HG02973 (cell line): ENCODE data around the gene OR5AU1.

ENCODE experiments used
- ATAC-seq: cut with Tn5 transposase; IDR thresholded peaks from one replicate; pipeline ENCODE4 v1.9.1; 2021; ENCODE audit warnings: moderate library complexity; ENCODE audit not compliant: unreplicated experiment

The OR5AU1 gene

DNA sequence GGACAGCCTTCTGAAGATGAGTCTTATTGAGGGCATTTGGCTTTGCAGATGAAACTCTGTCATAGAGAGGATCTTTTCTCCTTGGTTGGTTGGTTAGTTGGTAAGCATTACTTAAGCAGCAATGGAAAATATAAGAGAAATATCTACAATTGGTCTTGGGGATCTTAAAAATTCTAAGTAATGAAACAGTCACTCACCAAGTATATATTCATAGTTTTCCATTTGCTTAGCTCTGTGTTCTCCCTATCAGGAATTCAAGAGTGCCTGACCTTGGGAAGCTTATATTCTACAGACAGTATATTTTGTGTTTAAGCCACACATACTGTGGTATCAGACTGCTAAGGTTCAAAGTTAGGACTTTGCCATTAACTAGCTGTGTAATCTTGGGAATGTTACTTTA, at the start of gene OR5AU1:
Gene OR5AU1 (minus strand): TSS at position 101 of the 400 bp plus-strand sequence. CDS start 191 bp downstream, outside the sequence.
- ATAC-seq, result no peak

DNA sequence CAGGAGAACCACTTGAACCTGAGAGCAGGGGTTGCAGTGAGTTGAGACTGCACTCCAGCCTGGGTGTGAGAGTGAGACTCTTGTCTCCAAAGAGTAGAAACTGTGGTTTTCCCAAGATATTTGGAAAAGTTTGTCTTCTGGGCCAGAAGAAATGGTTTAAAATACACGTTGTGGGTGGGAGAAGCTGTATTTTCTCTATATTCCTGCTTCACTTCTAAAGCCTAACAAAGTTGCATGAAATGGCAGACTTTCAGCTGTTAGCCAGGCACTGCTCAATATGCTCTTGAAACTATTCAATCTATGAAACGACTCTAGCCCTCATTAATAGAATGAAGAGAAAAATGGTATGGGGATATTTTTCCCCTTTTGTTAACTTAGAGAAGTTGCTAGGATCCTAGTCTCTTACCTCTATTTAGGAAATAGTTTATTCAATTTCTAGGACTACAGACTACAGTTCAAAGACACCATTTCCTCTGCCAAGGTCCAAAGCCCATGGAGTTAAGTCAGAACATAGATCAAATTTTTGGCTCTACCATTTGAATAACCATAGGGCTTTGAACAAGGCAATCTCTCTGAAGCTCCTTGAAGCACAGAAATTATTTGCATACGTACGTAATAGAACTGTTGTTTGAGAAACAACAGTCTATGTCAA, 49.3 kb upstream of the OR5AU1 start:
- no peak for ATAC-seq

DNA sequence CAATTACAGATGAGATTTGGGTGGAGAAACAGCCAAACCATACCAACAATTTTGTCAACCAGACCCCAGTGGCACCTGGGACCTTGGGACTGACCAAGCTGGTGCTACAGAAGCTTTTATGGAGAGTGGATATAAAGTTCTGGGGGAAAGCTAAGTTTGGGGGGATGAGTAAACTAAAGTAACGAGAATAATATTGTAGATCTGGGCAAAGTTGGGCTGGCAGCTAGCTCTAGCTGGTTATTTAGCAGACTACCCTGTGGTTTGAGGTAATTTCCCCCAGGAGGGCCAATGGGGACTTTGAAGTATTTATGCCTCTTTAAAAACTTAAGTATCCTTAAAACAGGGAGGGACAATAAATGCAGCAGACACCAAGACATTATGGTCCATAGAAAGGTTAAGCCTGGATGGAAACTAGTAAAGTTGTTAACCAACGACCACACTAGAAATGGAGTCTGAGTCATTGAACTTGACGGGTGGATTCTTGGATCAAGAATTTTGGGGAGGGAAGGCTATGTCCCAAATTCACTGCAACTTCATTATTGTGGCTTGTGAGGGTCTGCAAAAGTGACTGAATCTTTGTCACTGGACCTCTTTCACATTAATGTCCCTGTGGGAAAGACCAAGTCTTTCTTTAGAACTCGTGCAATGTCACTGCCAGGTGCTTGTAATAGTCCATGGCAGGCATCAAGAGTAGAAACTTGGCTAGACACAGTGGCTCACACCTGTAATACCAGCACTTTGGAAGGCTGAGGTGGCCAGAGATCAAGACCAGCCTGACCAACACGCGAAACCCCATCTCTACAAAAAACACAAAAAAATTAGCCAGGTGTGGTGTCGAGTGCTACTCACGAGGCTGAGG, 48.5 kb upstream of the OR5AU1 start:
- ATAC-seq, result no peak

DNA sequence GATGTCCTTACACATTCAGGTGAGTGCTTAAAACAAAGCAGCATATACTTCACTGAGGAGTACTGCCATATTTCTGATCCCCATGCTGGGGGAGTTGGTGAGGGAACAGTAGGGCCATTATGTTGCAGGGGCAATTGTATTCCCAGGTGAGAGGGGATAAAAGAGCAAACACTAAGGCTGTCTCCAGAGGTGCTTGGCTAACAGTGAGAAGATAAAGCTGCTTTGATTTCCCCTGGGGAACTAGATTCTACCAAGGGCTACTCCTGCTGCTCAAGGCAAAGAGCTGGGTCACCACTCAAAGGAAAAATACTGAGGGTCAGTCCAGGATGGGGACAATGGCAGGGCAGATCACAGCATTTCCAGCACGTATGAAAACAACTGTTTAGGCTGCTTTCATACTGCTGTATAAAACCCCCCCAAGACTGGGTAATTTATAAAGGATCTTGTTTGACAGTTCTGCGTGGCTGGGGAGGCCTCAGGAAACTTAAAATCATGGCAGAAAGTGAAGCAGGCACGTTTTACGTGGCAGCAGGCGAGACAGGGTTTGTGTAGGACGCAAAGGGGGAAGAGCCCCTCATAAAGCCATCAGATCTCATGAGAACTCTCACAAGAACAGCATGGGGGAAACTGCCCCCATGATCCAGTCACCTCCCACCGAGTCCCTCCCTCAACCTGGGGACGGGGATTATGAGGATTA, 47.8 kb upstream of the OR5AU1 start:
- ATAC-seq, result no peak

DNA sequence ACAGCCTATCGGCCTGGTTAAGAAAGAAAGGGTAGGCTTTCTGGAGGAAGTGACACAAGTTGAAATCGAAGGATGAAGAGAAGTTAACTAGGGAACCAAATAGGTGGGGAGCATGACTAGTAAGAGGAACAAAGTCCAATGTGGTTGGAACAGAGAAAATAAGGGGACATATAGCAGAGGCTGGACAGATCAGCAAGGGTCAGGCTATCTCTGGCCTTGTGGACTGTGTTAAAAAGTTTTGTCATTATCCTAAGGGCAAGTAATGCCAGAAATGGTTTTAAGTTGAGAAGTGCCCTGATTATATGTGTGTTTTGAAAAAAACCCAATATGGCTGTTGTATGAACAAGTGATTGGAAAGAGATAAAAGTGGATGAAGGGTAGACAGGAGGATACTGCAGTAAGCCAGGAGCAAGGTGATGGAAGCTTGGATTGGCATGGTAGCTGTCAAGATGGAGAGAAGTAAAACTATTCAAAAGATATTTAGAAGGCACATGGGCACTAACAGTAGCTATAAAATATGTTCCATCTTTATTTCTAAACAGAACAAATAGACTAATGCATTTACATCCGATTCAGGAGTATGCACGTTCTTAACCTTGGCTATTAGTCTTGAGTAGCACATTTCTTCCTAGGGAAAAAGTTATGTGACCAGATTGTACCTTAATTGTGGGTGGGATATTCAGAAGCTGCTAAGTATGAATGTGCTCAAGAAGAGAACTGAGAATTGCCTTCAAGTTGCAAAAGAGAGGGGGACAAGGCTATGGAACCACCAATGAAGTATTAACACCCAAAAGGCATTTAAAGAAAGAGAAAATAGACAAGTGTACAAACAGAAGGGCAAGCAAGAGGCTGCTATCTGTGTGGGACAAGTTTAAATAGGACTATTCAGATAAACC, 46.8 kb upstream of the OR5AU1 start:
- no peak for ATAC-seq

DNA sequence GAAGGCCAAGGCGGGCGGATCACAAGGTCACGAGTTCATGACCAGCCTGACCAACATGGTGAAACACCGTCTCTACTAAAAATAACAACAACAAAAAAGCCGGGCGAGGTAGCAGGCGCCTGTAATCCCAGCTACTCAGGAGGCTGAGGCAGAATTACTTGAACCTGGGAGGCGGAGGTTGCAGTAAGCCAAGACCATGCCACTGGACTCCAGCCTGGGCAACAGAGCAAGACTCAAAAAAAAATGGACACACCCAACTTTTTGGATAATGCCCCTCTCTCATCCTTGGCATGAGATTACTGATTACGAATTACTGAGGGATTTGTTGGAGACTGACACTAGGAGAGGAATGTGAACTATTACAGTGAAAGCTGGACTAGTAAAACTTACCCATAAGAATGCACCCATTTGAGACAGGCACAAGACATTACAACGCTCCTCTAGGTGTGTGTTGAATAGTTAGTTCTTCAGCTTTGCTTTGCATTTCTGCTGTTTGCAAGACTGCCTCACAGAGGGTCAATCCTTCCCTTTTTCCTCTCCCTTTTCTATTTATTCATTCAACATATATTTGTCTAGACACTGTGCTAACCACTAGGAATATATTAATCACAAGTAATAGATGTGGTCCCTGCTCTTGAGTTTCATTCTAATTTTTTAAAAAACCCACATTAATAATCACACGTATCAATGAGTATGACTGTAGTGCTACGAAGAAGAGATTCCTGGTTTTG, 46.0 kb upstream of the OR5AU1 start:
- ATAC-seq, result no peak

DNA sequence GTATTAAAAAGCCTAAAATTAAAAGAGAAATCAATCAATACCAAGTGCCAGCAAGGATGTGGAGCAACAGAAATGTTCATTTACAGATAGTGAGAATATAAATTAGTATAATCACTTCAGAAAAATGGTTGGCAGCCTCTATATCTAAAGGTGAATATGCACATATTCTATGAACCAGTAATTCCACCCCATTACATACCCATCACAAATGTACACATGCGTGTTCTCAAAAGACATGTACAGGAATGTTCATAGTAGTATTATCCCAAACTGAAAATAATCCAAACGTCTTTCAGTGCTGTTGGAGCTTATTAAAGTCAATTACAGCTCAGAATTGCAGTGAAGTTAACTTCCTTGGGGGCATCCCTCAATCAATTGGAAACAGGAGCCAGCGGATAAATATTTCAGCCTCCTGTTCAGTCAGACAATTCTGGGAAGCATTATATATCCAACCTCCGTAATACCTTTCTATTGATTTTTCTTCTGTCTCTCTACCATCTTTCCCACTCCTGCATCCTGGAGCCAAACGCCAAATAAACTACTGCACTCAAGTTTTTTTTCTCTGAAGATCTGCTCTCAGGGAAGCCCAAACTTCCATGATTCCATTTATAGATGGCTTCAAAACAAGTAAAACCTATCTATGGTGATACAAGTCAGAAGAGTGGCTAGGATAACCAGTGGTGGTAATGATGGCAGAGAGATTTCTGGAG, 45.0 kb upstream of the OR5AU1 start:
- no peak for ATAC-seq

DNA sequence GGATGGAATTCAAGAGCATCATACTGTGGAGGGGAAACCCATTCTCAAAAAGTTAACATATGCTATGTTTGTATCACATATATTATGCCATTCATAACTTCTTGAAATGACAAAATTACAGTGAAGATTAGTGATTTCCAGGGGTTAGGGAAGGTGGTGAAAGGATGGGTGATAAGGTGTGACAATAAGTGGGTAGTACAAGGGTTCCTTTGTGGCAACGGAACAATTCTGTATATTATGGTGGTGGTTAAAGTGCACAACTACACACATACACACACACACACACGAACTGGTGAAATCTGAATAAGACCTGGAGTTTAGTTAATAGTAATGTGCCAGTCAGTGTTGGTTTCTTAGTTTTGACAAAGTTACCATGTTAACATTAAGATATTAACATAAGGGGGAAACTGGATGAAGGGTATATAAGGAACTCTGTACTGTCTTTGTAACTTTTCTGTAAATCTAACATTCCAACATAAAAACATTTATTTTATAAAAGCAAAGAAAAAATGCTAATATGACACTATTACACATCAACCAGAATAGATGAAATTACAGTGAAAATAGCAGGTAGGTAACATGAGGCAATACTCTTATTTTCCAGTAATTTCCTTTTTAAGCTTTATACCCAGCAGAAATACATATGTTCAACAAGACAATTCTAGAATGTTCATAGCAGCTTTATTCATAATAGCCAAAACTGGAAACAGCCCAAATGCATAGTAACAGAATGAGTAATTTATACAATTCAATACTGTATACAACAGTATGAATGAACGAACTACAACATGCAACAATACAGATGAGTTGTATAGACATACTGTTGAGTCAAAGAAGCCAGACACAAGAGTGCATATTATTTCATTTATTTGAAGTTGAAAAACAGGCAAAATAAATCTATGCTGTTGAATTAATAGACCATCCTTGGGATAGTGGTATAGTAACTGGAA, 44.0 kb upstream of the OR5AU1 start:
- no peak for ATAC-seq

DNA sequence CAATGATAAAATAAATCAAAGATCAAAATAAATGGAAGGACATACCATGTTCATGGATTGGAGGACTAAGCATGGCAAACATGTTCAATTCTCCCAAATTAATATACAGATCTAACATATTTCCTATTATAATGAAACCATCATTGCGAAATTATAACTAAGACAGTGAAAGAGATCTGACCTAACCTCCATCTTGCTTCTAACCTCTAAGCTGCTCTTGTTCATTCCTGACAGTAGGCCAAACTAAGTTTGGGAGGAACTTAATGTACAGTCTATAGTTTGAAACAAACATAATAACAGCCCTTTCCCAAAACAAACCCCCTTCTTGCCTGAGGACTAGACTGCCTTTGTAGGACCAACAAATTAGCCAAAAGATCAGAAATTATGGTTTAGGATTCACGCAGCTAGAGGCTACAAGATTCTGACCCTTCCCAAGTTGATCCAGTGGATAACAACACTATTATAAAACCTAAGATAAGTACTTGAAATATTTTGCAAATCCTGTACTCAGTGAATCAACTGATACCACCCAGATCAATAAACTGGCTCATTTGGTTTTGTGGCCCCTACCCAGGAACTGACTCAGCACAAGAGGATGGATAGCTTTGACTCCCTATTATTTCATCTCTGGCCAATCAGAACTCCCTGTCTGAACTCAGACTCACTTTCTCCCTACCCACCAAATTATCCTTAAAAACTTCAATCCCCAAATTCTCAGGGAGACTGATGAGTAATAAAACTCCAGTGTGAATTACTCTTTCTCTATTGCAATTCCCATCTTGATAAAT, 41.7 kb upstream of the OR5AU1 start:
- no peak for ATAC-seq

DNA sequence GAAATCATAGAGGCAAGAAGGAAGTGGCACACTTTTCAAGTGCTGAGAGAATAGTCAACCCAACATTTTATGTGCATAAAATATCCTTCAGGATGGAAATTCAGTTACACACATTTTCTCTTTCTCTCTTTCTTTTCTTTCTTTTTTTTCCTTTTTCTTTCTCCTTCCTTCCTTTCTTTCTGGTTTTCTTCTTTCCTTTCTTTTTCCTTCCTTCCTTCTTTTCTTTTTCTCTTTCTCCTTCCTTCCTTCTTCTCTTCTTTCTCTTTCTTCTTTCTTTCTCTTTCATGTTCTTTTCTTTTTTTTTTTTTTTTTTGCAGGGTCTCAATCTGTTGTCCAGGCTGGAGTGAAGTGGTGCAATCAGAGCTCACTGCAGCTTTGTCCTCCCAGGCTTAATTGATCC, 38.7 kb upstream of the OR5AU1 start:
- ATAC-seq, result no peak

DNA sequence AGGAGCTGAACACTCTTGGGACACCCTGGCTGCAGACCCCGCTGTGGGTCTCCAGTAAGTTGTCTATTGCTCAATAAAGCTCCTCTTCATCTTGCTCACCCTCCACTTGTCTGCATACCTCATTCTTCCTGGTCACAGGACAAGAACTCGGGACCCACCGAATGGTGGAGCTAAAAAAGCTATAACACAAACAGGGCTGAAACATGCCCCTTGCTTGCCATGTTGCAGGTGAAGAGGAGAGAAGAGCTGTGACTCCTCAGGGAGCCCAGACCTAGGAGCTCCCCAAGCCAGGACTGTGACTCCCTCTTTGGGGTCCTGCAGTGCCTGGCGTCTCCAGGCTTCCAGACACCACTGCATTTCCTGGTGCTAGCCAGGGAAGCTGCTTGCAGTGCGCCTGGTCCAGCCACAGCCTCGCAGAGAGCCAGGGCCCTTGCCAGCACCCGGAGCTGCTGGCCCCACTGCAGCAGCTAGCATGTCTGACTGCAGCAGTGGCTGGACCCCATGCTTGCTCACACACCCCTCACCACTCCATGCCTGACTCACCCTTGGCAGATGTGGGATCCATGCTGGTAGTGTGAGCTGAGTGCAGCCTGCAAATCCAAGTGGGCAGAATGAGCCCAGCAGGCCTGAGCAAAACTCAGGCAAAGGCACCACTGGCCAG, 37.1 kb upstream of the OR5AU1 start:
- ATAC-seq, result no peak

DNA sequence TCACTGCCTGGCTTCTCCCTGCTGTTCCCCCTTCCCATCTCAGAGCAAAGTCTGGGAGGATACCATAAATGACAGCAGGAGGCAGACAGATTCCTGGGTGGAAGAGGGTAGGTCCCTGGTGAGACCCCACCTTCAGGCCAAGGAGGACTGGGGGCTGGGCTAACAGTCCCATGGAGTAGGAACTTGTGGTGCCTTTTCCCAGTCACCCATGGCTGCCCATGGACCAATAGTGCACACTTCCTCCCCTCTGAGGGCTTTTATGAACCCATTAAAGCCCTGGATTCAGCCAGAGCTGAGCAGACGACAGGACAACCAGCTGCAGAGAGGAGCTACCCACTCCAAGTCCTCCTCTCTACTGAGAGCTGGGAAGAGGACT, 36.6 kb upstream of the OR5AU1 start:
- ATAC-seq, result no peak

DNA sequence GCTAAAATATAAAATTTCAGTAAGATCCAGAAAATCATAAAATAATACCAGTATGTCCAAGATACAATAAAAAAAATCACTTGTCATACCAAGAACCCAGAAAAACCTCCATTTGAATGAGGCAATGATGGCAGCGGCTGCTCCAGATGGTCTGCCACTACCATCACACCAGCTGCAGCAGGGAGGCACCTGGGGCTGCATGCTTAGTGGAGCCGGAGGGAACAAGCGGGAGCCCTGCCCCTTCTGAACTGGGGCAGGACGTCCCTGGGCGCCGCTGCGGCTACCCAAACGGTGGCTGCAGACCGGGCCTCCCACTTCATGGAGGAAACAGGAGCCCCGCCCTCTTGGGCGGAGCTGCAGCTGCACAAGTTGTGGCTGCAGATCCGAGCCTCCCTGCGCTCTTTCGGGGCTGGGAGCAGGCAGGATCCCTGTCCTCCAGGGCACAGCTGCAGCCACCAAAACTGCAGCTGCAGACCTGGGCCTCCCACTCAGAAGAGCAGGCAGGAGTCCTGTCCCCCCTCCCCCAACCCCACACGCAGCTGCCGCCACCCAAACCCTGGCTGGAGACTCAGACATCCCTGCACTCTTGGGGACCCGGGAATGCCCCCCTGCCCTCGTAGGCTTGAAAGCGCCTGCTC, 36.1 kb upstream of the OR5AU1 start:
- peak; percentile 68 for ATAC-seq

DNA sequence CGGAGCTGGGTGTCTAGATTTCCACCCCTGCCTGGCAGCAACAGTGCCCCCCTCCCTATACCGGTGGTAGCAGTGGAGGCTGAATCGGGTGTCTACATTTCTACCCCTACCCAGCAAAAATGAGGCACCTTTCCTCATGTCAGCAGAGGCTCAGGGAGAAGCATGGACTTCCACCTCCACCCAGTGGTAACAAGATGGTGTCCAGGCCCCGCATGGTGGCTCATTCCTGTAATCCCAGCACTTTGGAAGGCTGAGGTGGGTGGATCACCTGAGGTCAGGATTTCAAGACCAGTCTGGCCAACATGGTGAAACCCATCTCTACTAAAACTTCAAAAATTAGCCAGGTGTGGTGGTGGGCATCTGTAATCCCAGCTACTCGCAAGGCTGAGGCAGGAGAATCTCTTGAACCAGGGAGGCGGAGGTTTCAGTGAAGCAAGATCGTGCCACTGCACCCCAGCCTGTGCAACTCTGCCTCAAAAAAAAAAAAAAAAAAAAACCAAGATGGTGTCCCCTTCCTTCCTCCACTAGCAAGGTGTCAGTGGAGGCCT, 35.5 kb upstream of the OR5AU1 start:
- ATAC-seq, result no peak

DNA sequence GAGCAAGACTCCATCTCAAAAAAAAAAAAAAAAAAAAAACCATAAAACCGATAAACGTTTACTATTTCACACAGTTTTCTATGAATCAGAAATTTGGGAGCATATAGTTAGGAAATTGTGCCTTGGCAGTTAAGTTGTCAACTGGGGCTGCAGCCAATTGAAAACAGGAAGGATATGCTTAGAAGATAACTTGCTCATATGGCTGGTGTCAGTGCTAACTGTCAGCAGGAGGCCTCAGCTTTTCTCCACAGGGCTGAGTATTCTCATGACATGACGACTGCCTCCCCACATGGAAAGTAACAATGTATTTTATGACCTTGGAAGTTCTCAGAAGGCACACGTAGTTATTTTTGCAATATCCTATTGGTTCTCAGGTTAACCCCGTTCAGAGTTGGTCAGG, 29.6 kb upstream of the OR5AU1 start:
- ATAC-seq, result no peak

DNA sequence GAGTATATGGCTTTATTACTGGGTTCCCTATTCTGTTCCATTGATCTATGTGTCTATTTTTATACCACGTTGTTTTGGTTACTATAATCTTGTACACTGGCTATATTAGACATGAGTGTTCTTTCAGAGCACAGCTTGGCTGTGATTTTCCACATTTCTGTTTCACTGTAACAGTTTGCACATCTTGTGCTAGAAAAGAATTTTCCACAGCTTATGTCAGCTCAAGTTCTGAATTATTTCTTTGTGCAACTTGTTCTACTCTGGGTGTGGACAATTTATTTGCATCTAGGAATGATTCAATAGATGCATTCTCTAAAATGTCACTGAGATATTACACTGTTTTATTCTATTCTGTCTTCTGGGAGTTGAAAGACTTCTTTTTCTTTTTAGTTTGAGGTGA, 28.4 kb upstream of the OR5AU1 start:
- no peak for ATAC-seq
